ENCODE data around the gene SCT.

The SCT gene

DNA sequence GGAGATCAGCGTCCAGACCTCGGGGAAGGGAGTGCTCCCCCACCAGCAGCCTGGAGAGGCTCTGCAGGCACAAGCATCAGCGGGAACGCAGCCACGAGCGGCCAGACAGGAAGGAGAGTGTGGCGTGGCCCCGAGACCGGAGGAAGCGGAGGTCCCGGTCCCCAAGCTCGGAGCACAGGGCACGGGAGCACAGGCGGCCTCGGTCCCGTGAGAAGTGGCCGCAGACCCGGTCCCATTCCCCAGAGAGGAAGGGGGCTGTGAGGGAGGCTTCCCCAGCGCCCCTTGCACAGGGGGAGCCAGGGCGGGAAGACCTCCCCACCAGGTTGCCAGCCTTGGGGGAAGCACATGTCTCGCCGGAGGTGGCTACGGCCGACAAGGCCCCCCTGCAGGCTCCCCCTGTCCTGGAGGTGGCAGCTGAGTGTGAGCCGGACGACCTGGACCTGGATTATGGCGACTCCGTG is 18.2 kb downstream of the SCT start:
- Histone ChIP-seq H3K4me1 (ENCODE audit: control insufficient read depth in 1 of 2, insufficient read depth in 1 of 2, low read depth in 1 of 2, low read length in 1 of 2) (peaks cover 2% of the 10 kb centered on the region in 2 experiments), H3K36me3 (peaks cover 100% of the 10 kb centered on the region), H3K27ac (no peak overlapping the region), H3K4me3 (ENCODE audit: low read depth in 1 of 2, low read length in 1 of 2) (no peak overlapping the region), H3K9me3 (no peaks in the 10 kb centered on the region), H3K27me3 (no peaks in the 10 kb centered on the region)
- no peak for TF ChIP-seq CTCF (IDR thresholded peaks at IDR 0.05)

DNA sequence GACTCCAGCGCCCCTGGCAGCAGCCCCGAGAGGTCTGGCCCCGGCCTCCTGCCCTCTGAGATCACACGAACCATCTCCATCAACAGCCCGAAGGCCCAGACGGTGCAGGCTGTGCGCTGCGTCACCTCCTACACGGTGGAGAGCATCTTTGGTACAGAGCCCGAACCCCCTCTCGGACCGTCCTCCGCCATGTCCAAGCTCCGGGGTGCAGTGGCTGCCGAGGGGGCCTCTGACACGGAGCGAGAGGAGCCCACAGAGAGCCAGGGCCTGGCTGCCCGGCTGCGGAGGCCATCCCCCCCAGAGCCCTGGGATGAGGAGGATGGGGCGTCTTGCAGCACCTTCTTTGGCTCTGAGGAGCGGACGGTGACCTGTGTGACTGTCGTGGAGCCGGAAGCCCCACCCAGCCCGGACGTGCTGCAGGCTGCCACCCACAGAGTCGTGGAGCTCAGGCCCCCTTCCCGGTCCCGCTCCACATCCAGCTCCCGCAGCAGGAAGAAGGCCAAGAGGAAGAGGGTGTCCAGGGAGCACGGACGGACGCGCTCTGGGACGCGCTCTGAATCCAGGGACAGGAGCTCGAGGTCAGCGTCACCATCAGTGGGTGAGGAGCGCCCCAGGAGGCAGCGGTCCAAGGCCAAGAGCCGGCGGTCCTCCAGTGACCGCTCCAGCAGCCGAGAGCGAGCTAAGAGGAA is 18.9 kb downstream of the SCT start:
- H3K4me1 ChIP-seq (ENCODE audit: control insufficient read depth in 1 of 2, insufficient read depth in 1 of 2, low read depth in 1 of 2, low read length in 1 of 2), result no peaks in the 10 kb centered on the region
- no peak for TF ChIP-seq CTCF (IDR thresholded peaks at IDR 0.05)
- H3K36me3 ChIP-seq, result peaks cover 98% of the 10 kb centered on the region
- H3K9me3 ChIP-seq, result no peaks in the 10 kb centered on the region
- no peaks in the 10 kb centered on the region for H3K27me3 ChIP-seq
- H3K27ac ChIP-seq, result no peak overlapping the region
- no peak overlapping the region for H3K4me3 ChIP-seq (ENCODE audit: low read depth in 1 of 2, low read length in 1 of 2)

- no peak for TF ChIP-seq CTCF (IDR thresholded peaks at IDR 0.05)
- Histone ChIP-seq H3K27me3 (no peaks in the 10 kb centered on the region), H3K4me3 (ENCODE audit: low read depth in 1 of 2, low read length in 1 of 2) (no peak overlapping the region), H3K9me3 (no peaks in the 10 kb centered on the region), H3K36me3 (peaks cover 98% of the 10 kb centered on the region), H3K27ac (no peak overlapping the region), H3K4me1 (ENCODE audit: control insufficient read depth in 1 of 2, insufficient read depth in 1 of 2, low read depth in 1 of 2, low read length in 1 of 2) (no peaks in the 10 kb centered on the region)
These were observed 19.8 kb downstream of the SCT start for GRCh38 chr11:607020-607780.

GRCh38 chr11:606245-606644 is 20.7 kb downstream of the SCT start:
- Histone ChIP-seq H3K27me3 (no peaks in the 10 kb centered on the region), H3K4me3 (ENCODE audit: low read depth in 1 of 2, low read length in 1 of 2) (no peak overlapping the region), H3K9me3 (no peaks in the 10 kb centered on the region), H3K36me3 (peaks cover 98% of the 10 kb centered on the region), H3K27ac (no peak overlapping the region), H3K4me1 (ENCODE audit: control insufficient read depth in 1 of 2, insufficient read depth in 1 of 2, low read depth in 1 of 2, low read length in 1 of 2) (no peaks in the 10 kb centered on the region)
- TF ChIP-seq CTCF (IDR thresholded peaks at IDR 0.05), result no peak

- Histone ChIP-seq H3K27me3 (no peaks in the 10 kb centered on the region), H3K9me3 (no peaks in the 10 kb centered on the region), H3K4me1 (ENCODE audit: control insufficient read depth in 1 of 2, insufficient read depth in 1 of 2, low read depth in 1 of 2, low read length in 1 of 2) (no peaks in the 10 kb centered on the region), H3K27ac (no peak overlapping the region), H3K4me3 (ENCODE audit: low read depth in 1 of 2, low read length in 1 of 2) (no peak overlapping the region), H3K36me3 (peaks cover 98% of the 10 kb centered on the region)
- TF ChIP-seq CTCF (IDR thresholded peaks at IDR 0.05), result no peak
These were observed 21.5 kb downstream of the SCT start for GRCh38 chr11:605286-606129.
